HG02642 (cell line): ENCODE measurements around the gene MACROH2A1.

Source experiments
- ATAC-seq: cut with Tn5 transposase; IDR thresholded peaks from one replicate; pipeline ENCODE4 v1.9.1; 2021; ENCODE audit warnings: mild to moderate bottlenecking; ENCODE audit not compliant: unreplicated experiment, poor library complexity

Gene MACROH2A1

GRCh38 chr5:135339623-135340022 is 59.4 kb downstream of the MACROH2A1 start:
- ATAC-seq, result no peak

- ATAC-seq, result no peak
Measured at GRCh38 chr5:135339189-135339588, 59.8 kb downstream of the MACROH2A1 start.

GRCh38 chr5:135337064-135337463 is 62.0 kb downstream of the MACROH2A1 start:
- ATAC-seq, result no peak

- ATAC-seq, result no peak
Measured at GRCh38 chr5:135335031-135335828, 63.8 kb downstream of the MACROH2A1 start.

- no peak for ATAC-seq
Measured at GRCh38 chr5:135333732-135334515, 65.1 kb downstream of the MACROH2A1 start.

- ATAC-seq, result no peak
Measured at GRCh38 chr5:135332519-135333150, 66.4 kb downstream of the MACROH2A1 start.

GRCh38 chr5:135331612-135332011 is 67.4 kb downstream of the MACROH2A1 start:
- no peak for ATAC-seq

DNA sequence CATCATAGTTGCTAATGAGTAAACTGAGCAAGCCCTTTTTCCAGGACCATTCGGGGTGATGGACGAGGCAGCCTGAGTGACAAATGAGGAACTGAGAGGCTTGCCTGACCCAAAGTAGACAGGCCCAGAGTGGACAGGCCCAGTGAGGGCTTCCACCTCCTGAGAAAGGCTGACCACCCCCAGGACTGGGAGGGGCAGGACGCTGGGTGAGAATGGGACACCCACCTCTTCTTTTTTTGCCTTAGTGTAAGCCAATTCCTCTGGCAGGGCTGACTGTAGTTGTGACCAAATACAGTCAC is 68.3 kb downstream of the MACROH2A1 start:
- ATAC-seq, result no peak

- no peak for ATAC-seq
Measured at GRCh38 chr5:135329913-135330797, 68.9 kb downstream of the MACROH2A1 start.

GRCh38 chr5:135329066-135329912 is 69.7 kb downstream of the MACROH2A1 start:
- ATAC-seq, result no peak

DNA sequence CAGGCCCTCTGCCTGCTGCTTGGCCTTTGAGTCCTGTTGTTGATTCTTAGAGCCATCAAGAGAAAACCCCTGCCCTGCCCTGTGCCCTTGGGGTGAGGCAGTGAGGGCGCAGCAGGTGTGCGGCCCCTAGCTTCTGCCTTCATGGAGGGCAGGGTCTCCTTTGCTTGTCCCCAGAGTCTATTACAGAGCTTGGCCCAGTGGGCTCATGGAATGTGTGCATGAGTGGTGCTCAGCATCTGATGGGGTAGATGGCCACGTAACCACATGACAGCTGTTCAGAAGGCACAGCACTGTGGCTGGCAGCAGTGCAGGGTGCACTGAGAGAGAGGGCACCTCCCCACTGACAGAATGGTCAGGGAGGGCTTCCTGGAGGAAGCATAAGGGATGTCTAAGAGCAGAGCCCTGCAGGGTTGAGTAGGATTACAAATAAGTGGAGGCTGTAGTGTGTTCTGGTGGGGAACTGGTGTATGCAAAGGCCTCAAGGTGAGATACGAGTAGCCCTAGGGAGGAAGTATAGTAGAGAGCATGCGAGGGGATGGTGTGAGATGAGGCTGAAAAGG is 70.8 kb downstream of the MACROH2A1 start:
- no peak for ATAC-seq

GRCh38 chr5:135327429-135328127 is 71.5 kb downstream of the MACROH2A1 start:
- ATAC-seq, result no peak

DNA sequence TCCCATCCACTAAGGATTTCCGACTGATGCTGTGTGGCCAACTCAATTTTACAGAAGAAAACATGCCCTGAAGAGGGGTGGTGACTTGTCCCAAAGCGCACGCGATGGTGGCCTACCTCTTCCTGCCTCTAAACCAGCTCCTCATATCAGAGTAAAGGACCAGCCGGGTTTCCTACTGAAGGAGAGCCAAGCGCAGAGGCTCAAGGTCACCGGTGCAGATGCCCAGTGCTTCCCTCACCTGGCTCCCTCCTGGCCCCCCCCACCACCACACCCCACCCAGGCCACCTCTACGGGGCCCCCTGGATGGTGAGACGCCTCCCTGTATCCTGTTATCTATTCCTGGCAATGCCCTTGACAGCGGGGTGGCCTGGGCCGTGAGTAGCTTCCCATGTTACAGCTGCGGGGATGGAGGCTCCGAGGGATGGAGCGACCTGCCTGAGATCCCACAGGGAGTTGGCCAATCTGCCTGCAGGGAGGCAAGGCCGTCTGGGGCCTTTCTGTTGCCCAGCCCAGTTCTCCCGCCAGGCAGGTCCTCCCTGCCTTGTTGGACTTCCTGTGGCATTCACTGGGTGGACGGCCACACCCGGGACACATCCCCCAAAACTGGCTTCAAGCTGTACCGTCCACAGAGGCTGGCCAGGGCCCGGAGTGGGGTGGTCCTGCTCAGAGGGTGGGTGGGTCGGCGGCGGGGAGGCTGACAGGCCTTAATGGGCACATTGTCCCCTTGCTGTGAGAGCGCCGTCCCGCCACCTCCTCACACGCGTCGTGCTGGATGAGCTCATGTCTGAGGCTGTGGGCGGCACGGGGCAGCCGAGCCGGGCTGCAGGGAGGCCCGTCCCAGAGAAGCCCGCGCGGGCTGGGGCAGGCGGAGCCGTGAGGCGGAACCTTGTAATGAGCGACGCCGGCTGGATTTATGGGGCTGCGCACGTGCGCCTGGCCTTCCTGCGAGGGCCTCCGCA is 72.5 kb downstream of the MACROH2A1 start:
- no peak for ATAC-seq

GRCh38 chr5:135324897-135325650 is 74.0 kb downstream of the MACROH2A1 start:
- ATAC-seq, result no peak

DNA sequence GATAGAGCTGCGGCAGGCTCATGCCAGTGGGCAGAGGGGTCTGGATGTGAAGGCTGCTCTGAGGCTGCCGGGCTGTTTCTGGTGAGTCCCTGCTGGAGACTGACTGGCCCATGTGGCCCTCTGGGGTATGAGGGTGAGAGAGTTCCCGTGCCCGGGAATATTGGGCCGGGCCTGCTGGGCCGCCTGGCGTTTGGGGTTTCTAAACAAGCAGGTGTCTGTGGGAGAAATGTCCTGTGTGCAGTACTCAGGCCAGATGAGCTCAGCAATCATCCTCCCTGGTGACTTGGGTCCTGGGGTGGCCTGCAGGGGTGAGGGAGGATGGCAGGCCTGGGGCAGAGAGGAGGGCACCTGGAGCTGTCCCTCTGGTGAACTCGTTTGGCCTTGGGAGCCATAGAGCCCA is 74.9 kb downstream of the MACROH2A1 start:
- ATAC-seq, result no peak

DNA sequence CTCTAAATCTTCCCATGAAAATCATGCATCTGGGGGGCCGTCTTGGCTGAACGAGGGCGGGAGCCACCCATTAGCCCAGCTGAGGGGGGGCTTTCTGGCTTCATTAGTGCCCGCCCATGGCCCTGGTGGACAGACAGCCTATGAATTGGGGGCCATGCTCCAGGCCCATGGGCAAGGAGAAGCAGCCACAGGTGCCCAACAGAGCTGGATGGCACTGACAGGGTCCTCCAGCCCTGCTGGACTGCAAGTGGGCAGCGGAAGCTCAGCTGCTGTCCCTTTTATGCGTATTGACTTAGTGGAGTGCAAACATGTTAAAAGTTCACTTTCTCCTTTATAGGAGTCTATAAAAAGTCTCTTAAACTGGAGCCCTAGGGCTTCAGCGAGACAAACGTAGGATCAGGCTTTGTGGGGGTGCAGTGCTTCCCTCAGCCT is 75.3 kb downstream of the MACROH2A1 start:
- ATAC-seq, result no peak

DNA sequence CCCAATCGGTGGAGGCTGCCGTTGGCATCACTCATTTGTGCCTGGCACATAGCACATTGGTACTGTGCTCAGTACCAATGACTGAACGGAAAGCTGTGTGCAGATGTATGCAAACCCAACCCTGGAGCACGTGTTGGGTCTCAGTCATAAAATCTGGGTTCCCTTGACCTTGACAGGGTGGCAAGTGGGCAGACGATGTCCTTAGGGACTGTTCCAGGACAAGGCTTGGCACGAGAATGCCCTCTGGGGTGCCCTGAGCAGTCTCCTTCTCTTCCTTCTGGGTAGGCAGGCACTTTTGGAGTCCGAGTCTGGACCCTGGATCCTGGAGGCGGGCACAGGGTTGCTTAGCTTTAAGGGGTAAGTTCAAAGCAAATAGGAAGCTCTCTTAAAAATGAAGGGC is 75.8 kb downstream of the MACROH2A1 start:
- ATAC-seq, result no peak
